HEK293T (cell line): ENCODE data around the gene FEV.

Experiments
- ARNT ChIP-seq: fragments of 450-650 bp; IDR thresholded peaks from 2 replicates; pipeline ENCODE4 v1.6.1; 2017; ENCODE audit warnings: mild to moderate bottlenecking
- BHLHE40 ChIP-seq: fragments of 450-650 bp; IDR thresholded peaks from 2 replicates; pipeline ENCODE4 v1.6.1; 2016; ENCODE audit warnings: mild to moderate bottlenecking, moderate library complexity, borderline replicate concordance
- CTBP1 ChIP-seq: fragments of 450-650 bp; IDR thresholded peaks from 2 replicates; pipeline ENCODE4 v1.6.1; 2016; ENCODE audit warnings: borderline replicate concordance
- ELF4 ChIP-seq: fragments of 450-650 bp; IDR thresholded peaks from 2 replicates; pipeline ENCODE4 v1.6.1; 2017; ENCODE audit warnings: antibody characterized with exemption
- FOXA1 ChIP-seq: fragments of 450-650 bp; IDR thresholded peaks from 2 replicates; pipeline ENCODE4 v1.6.1; 2016; ENCODE audit warnings: mild to moderate bottlenecking
- FOXM1 ChIP-seq: fragments of 450-650 bp; IDR thresholded peaks from 2 replicates; pipeline ENCODE4 v1.6.1; 2017; ENCODE audit warnings: mild to moderate bottlenecking, borderline replicate concordance
- HDGF ChIP-seq: fragments of 450-650 bp; IDR thresholded peaks from 2 replicates; pipeline ENCODE4 v1.6.1; 2017; ENCODE audit warnings: antibody characterized with exemption, borderline replicate concordance
- L3MBTL2 ChIP-seq: fragments of 450-650 bp; conservative IDR thresholded peaks from 2 replicates; pipeline ENCODE4 v1.6.1; 2016; ENCODE audit warnings: mild to moderate bottlenecking
- NFRKB ChIP-seq: fragments of 450-650 bp; IDR thresholded peaks from 2 replicates; pipeline ENCODE4 v1.6.1; 2016; ENCODE audit warnings: mild to moderate bottlenecking, moderate library complexity
- SP1 ChIP-seq: fragments of 450-650 bp; IDR thresholded peaks from 2 replicates; pipeline ENCODE4 v1.6.1; 2017
- SUZ12 ChIP-seq: fragments of 450-650 bp; IDR thresholded peaks from 2 replicates; pipeline ENCODE4 v1.6.1; 2016; ENCODE audit warnings: mild to moderate bottlenecking
- TARDBP ChIP-seq: fragments of 450-650 bp; IDR thresholded peaks from 2 replicates; pipeline ENCODE4 v1.6.1; 2016
- ZNF384 ChIP-seq: fragments of 450-650 bp; IDR thresholded peaks from 2 replicates; pipeline ENCODE4 v1.6.1; 2016

DNA sequence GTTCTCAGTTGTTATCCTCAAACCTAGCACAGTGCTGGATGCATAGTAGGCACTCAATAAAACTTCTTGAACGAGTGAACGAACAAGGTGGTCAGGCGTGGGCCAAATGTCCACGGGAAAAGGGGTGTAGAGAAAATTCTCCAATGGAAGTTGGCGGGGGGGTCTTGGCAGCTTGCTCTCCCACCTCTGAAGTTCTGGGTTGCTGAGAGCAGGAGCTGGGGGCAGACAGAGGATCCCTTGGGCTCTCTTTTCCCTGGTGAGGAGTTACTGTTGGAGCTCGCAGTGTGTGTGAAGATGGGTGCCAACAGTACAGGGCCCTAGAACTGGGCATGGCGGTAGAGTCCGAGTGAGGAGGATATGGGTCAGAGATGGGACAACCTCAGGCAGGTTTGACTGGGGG, 10.6 kb upstream of the FEV start:
- TF ChIP-seq SUZ12 (no peak), L3MBTL2 (no peak), ZNF384 (no peak), SP1 (no peak), HDGF (no peak), FOXA1 (no peak), BHLHE40 (no peak), FOXM1 (no peak), CTBP1 (no peak), ARNT (no peak), ELF4 (no peak), NFRKB (no peak), TARDBP (no peak)
